GM12801 (cell line): ENCODE measurements around the gene ATXN8OS.

Source experiments
- TF ChIP-seq, protein P1 (sequence below): IDR thresholded peaks from one replicate; pipeline ENCODE4 v1.5.1; 2011; ENCODE audit warnings: control low read depth; ENCODE audit not compliant: insufficient read length; ENCODE audit errors: extremely low read depth

Gene ATXN8OS

DNA sequence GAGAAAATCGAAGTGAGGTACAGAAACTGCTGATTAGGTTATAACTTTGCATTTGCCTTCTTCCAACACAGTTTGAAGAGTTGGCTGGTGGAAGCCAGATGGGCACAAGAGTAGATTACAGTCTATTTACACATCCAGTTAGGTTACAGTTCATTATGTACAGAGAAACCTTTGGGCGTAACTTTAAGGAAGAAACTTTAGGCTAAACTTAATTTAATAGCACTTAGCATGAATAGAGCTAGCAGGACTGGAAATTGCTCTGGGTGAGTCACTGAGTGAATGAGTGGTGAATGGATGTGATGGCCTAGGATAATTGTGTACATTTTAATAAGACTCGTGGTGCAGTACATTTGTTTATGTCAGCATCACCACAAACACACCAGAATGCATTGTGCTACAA lies 63.5 kb downstream of the ATXN8OS start:
- TF ChIP-seq, protein P1, sequence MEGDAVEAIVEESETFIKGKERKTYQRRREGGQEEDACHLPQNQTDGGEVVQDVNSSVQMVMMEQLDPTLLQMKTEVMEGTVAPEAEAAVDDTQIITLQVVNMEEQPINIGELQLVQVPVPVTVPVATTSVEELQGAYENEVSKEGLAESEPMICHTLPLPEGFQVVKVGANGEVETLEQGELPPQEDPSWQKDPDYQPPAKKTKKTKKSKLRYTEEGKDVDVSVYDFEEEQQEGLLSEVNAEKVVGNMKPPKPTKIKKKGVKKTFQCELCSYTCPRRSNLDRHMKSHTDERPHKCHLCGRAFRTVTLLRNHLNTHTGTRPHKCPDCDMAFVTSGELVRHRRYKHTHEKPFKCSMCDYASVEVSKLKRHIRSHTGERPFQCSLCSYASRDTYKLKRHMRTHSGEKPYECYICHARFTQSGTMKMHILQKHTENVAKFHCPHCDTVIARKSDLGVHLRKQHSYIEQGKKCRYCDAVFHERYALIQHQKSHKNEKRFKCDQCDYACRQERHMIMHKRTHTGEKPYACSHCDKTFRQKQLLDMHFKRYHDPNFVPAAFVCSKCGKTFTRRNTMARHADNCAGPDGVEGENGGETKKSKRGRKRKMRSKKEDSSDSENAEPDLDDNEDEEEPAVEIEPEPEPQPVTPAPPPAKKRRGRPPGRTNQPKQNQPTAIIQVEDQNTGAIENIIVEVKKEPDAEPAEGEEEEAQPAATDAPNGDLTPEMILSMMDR, result no peak

DNA sequence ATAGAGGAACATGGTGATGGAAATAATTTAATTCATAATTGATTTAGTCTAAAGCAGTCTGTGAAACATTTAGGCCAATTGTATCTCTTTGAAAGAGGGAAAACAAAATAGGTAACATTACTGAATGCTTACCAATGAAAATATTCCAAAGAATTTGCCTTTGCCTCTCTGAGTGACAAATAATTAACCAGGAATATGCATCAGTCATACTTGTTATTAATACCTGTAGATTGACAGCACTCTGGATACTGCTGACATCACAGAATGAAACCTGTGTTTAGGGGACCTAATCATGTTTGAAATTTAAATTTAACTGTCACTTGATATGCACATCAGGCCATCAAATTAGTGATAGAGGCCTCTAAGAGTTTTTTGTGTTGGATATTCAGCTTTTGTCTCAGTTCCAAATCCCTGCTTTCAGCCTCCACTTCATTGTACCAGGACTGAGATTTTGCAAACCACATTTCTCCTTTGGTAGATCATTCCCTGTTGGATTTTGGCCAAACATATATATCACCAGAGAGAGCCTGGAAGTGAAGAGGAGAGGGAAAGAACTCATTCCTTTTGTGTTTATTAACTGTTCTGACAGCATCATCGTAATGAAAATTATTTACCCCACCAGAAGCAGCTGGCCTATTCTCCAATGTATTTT lies 65.4 kb downstream of the ATXN8OS start:
- TF ChIP-seq, protein P1, result no peak

DNA sequence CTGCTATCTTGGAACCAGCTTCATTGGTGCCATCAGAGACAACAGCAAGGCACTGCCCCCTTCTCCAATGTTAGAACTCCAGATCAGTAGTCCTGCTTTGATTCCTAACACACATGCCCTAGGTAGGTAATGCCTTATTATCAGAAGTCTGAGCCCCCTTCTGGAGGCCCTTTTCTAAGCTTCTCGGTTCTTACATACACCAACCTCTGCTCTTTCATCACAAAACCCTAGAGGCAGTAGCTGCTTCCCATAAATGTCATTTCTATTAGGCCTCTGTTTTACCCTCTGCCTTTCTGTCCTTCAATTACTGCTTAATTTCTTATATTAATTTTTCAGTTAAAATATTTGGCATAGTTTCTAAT lies 66.0 kb downstream of the ATXN8OS start:
- TF ChIP-seq, protein P1, result no peak

DNA sequence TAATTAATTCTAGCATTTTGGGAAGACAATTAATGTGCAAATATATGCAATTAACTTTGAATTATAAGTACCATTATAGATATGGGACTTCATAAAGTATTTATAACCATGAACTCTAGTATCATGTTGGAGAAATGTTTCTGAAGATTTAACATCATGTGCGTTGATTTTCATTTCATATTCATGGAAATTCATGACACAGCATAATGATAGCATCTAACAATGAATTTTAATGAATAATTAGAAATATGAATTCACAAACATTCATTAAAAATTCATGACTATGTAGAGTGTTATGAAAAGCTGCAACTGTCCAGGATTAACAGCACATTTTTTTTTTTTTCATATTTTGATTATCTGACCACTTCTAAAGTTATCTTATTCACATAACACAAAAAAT lies 70.7 kb downstream of the ATXN8OS start:
- TF ChIP-seq, protein P1, result no peak
